Esophagus (tissue), 2 donors: Measurements from ENCODE around the gene CHRNE. TPM values are rescaled to one million over a fixed set of nuclear protein-coding genes. Genes with fewer than 3 reads are reported as not detected.

ENCODE experiments used
- H3K27ac ChIP-seq, 2 donors: one replicate each; pipeline ENCODE4 v1.5.1; 2013; ENCODE audit warnings: low read depth in 2 of 2, mild to moderate bottlenecking in 2 of 2, inconsistent platforms in 1 of 2, low read length in 1 of 2, moderate library complexity in 1 of 2
- H3K27me3 ChIP-seq, 2 donors: one replicate each; pipeline ENCODE4 v1.6.1; 2013; ENCODE audit warnings: low read length in 2 of 2, control low read depth in 1 of 2, mild to moderate bottlenecking in 1 of 2; ENCODE audit not compliant: insufficient read depth in 2 of 2, control insufficient read depth in 1 of 2
- H3K36me3 ChIP-seq, 2 donors: one replicate each; pipeline ENCODE4 v1.6.1; 2013; ENCODE audit warnings: low read length in 1 of 2; ENCODE audit not compliant: control insufficient read depth in 2 of 2, insufficient read depth in 2 of 2
- H3K4me1 ChIP-seq, 2 donors: one replicate each; pipeline ENCODE4 v1.6.1; 2013; ENCODE audit warnings: low read length in 1 of 2; ENCODE audit not compliant: control insufficient read depth in 2 of 2, insufficient read depth in 2 of 2
- H3K4me3 ChIP-seq, 2 donors: one replicate each; pipeline ENCODE4 v1.5.1; 2013; ENCODE audit warnings: low read length in 2 of 2, mild to moderate bottlenecking in 2 of 2, low read depth in 1 of 2, moderate library complexity in 1 of 2
- H3K9me3 ChIP-seq, 2 donors: one replicate each; pipeline ENCODE4 v1.6.1; 2013; ENCODE audit warnings: mild to moderate bottlenecking in 2 of 2, low read depth in 1 of 2, low read length in 1 of 2, moderate library complexity in 1 of 2; ENCODE audit not compliant: control insufficient read depth in 2 of 2, insufficient read depth in 1 of 2
- WGBS, 2 donors: extraction: QIAGEN DNeasy Blood & Tissue Kit; methylation state at CpG; one replicate each; pipeline ENCODE4 v1.1.7; 2013; 5-methylcytosine and 5-hydroxymethylcytosine counted together
- polyA plus RNA-seq, 2 donors: library from polyadenylated mRNA; stranded (reverse); fragments of 200-250 nt; gene quantifications; one replicate each; pipeline ENCODE4 v1.2.3, GENCODE V29; 2013
- donor health status: healthy with polysubstance abuse.
- donor health status: Bipolar disorder and iron deficiency.

CHRNE gene
- polyA plus RNA-seq, 2 donors = 0.16 to 0.47 TPM

- Histone ChIP-seq H3K36me3 (peaks cover 5 to 39% of the 10 kb centered on the region in 2 donors), H3K4me1 (peaks cover 8 to 14% of the 10 kb centered on the region in 2 donors), H3K27ac (peak overlapping the region; percentile 90 to 99), H3K4me3 (peak overlapping the region; percentile 76 to 83), H3K9me3 (no peaks in the 10 kb centered on the region), H3K27me3 (no peaks in the 10 kb centered on the region)
- WGBS, 2 donors = 1% methylated on average over 28 to 29 of the region's 29 CpGs
These were observed 37.8 kb upstream of the CHRNE start for GRCh38 chr17:4940555-4941318.

- peaks cover 5 to 39% of the 10 kb centered on the region in 2 donors for H3K36me3 ChIP-seq
- H3K4me3 ChIP-seq = peak within 1 kb of the TSS; percentile 76 to 83
- no peaks in the 10 kb centered on the region for H3K9me3 ChIP-seq
- 0% methylated on average over 69 to 72 of the region's 72 CpGs for WGBS, 2 donors
- H3K27ac ChIP-seq = peak within 1 kb of the TSS; percentile 90 to 99
- H3K27me3 ChIP-seq = no peaks in the 10 kb centered on the region
- peaks cover 6 to 9% of the 10 kb centered on the region in 2 donors for H3K4me1 ChIP-seq
These were observed 37.1 kb upstream of the CHRNE start, which contains the start of the genes RNF167 and SLC25A11 for GRCh38 chr17:4939796-4940554. Gene RNF167, plus strand, starts transcription at chr17:4940268. Its CDS starts 642 bp downstream, at chr17:4940910. Gene SLC25A11, minus strand, starts transcription at chr17:4940046. Its CDS starts 136 bp downstream, at chr17:4939910.

- Histone ChIP-seq H3K4me3 (peak overlapping the region; percentile 76 to 83), H3K27me3 (no peaks in the 10 kb centered on the region), H3K36me3 (peaks cover 5 to 34% of the 10 kb centered on the region in 2 donors), H3K4me1 (peaks cover 6 to 7% of the 10 kb centered on the region in 2 donors), H3K27ac (peak overlapping the region; percentile 90 to 99), H3K9me3 (no peaks in the 10 kb centered on the region)
- WGBS, 2 donors = 0% methylated on average over 16 of the region's 16 CpGs
These were observed 36.6 kb upstream of the CHRNE start for GRCh38 chr17:4939546-4939795.

- no peaks in the 10 kb centered on the region for H3K9me3 ChIP-seq
- H3K36me3 ChIP-seq = peaks cover 5 to 33% of the 10 kb centered on the region in 2 donors
- peak overlapping the region; percentile 76 to 83 for H3K4me3 ChIP-seq
- peaks cover 6% of the 10 kb centered on the region in 2 donors for H3K4me1 ChIP-seq
- peak overlapping the region; percentile 90 to 99 for H3K27ac ChIP-seq
- no peaks in the 10 kb centered on the region for H3K27me3 ChIP-seq
- 44 to 48% methylated on average over 19 of the region's 19 CpGs for WGBS, 2 donors
These were observed 36.0 kb upstream of the CHRNE start for GRCh38 chr17:4938688-4939545.

GRCh38 chr17:4938069-4938491 lies 35.2 kb upstream of the CHRNE start:
- peaks cover 5 to 28% of the 10 kb centered on the region in 2 donors for H3K36me3 ChIP-seq
- H3K4me1 ChIP-seq = peaks cover 6% of the 10 kb centered on the region in 2 donors
- WGBS, 2 donors = 85 to 95% methylated on average over 11 of the region's 11 CpGs
- no peaks in the 10 kb centered on the region for H3K9me3 ChIP-seq
- no peak overlapping the region for H3K27ac ChIP-seq
- H3K27me3 ChIP-seq = no peaks in the 10 kb centered on the region
- H3K4me3 ChIP-seq = no peak overlapping the region

- no peak overlapping the region for H3K4me3 ChIP-seq
- peaks cover 6% of the 10 kb centered on the region in 2 donors for H3K4me1 ChIP-seq
- no peak overlapping the region for H3K27ac ChIP-seq
- no peaks in the 10 kb centered on the region for H3K9me3 ChIP-seq
- WGBS, 2 donors = 95 to 96% methylated on average over 16 of the region's 16 CpGs
- H3K36me3 ChIP-seq = peaks cover 4 to 23% of the 10 kb centered on the region in 2 donors
- no peaks in the 10 kb centered on the region for H3K27me3 ChIP-seq
These were observed 34.7 kb upstream of the CHRNE start for GRCh38 chr17:4937553-4937952.

- WGBS, 2 donors = 86 to 89% methylated on average over 3 of the region's 3 CpGs
- Histone ChIP-seq H3K4me1 (peaks cover 6% of the 10 kb centered on the region in 2 donors), H3K27ac (no peak overlapping the region), H3K9me3 (no peaks in the 10 kb centered on the region), H3K27me3 (no peaks in the 10 kb centered on the region), H3K36me3 (peaks cover 0 to 21% of the 10 kb centered on the region in 2 donors), H3K4me3 (no peak overlapping the region)
These were observed 33.5 kb upstream of the CHRNE start for GRCh38 chr17:4936436-4936835.

GRCh38 chr17:4935650-4936049 lies 32.8 kb upstream of the CHRNE start:
- no peak overlapping the region for H3K4me3 ChIP-seq
- no peak overlapping the region for H3K27ac ChIP-seq
- no peaks in the 10 kb centered on the region for H3K27me3 ChIP-seq
- peaks cover 0 to 21% of the 10 kb centered on the region in 2 donors for H3K36me3 ChIP-seq
- H3K9me3 ChIP-seq = no peaks in the 10 kb centered on the region
- peaks cover 6% of the 10 kb centered on the region in 2 donors for H3K4me1 ChIP-seq
